ENCODE measurements around the gene TSC22D2. TPM values are rescaled to one million over a fixed set of nuclear protein-coding genes. Genes with fewer than 3 reads are reported as not detected.
"Not testable (repeated sequence)": the region's sequence is repeated elsewhere in the genome, so short reads cannot be mapped to it uniquely, and the experiment has no call there.

The TSC22D2 gene
- total RNA-seq, 1 donor from 2014 or later: 28.4 TPM

DNA sequence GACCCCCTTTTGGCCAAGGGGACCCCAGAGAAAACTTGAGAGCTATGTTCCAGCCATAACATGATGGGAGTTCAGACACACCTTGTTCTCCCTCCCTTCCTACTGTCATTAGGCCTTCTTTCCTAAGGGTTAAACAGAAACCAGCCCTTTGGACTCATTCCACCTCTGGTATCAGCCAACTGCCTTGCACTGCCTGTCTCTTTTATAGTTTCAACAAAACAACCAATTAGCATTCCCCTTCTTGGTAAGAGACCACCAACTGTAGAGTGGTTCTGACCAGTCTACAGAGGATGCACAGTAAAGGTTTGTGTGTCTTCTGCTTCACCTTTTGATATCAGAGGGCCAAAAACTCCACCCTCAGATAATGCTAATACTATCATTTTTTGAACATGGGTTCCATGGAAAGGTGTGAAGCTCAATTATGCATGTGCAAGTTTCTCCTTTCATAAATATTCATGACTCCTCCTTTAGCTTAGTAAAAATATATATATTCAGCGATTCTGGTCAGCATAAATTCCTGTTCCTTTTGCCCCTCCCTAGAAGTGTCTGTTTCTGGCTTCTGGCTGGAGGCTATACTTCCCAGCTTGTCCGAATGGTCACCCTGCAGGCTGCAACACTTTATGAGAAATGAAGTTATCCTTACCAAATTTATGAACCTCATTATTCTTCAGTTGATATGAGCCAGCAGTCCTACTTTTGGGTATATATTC is 82.3 kb downstream of the TSC22D2 start:
- no peak for DNase-seq (ENCODE audit: low read depth)

DNA sequence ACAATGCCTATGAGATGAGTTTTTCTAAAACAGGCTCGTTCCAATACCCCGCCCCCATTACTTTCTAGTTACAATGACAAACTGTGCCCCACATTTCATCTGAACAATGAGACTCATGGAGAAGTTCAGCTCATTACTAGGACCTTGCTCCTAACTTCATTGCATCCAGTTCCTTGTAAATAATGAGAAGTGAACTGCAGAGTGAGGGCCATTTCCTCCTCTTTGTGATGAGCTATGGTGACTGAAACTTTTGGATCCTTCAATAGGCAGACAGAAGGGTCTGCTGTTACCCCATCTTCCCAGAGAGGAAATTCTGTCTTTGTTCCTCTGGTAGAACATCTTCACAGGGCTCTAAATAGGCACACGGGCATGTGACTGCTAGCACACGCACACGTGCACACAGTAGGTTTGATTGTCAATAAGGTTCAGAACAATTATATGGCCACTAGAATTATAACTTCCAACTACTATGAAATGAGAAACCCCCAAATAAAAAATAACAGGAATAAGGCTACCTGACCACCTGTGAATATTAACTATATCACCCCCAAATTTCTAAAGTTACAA is 86.4 kb downstream of the TSC22D2 start:
- DNase-seq (ENCODE audit: low read depth): no peak

DNA sequence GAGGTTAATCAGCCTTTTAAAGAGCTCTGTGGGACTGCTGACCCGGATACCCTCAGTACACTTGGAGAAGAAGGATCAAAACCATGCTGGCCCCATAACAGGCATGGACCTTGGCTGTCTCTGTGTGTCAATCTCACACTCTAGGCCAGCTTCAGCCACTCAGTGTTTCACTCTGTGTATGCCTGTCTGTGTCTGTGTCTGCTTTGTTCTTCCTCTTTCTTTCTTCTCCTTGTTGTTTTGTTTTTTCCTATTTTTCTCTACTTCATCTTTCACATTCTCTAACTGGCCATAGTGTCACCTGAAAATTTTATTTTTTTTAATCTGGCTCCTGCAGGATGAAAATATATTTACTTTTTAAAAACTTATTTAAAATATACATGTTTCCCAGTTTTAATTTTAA is 87.1 kb downstream of the TSC22D2 start:
- peak; percentile 4 for DNase-seq (ENCODE audit: low read depth)

DNA sequence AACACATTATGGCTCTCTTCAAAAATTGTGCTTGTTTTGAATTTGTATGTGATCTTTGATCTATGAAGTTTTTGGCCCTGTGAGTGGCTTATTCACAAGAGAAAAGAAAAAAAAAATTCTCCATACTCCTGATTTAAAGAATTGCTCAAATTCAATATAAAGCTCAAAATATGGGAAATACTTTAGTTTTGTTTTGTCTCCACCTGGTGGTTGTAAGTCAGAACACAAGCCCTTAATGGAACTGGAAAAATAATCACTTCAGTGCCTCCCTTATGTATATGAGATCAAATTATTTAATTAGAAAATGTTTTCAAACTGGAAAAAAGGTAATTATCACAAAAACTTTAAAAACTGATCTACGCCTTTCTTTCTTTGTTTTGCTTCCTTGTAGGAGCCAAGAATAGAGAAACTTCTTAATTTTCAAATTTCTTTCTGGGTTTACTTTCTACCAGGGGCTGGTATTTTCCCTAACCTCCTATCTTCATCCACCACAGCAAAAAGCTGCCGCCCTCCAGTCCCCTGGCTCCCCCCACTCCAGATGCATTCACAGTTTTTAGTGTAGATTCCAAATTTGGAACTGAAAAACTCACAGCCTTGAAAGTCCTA is 87.6 kb downstream of the TSC22D2 start:
- peak; percentile 55 for DNase-seq (ENCODE audit: low read depth)

DNA sequence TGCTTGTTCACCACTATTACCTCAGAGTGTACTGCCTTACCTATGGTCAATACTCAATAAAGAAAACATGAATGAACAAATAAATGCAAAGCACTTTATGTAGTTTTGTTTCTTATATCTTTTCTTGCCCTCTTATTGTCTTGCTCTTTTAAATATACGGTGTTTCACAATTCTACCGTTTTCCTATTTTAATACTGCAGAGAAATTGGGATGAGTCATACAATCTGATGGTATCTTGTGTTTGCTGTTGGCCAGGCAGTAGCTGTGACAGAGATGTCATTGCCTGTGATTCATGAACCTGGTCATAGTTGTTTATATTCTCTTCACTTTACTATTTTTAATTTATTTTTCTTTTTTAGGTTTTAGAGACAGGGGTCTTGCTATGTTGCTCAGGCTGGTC is 89.9 kb downstream of the TSC22D2 start:
- peak; percentile 34 for DNase-seq (ENCODE audit: low read depth)

DNA sequence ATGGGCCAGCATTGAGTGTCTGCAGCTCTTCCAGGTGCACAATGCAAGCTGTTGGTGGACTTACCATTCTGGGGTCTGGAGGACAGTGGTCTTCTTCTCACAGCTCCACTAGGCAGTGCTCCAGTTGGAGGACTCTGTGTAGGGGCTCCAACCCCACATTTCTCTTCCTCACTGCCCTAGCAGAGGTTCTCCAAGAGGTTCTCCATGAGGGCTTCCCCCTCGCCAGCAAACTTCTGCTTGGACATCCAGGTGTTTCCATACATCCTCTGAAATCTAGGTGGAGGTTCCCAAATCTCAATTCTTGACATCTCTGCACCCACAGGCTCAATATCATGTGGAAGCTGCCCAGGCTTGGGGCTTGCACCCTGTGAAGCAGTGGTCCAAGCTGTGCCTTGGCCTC is 92.9 kb downstream of the TSC22D2 start:
- not testable (repeated sequence) for DNase-seq (ENCODE audit: low read depth)

DNA sequence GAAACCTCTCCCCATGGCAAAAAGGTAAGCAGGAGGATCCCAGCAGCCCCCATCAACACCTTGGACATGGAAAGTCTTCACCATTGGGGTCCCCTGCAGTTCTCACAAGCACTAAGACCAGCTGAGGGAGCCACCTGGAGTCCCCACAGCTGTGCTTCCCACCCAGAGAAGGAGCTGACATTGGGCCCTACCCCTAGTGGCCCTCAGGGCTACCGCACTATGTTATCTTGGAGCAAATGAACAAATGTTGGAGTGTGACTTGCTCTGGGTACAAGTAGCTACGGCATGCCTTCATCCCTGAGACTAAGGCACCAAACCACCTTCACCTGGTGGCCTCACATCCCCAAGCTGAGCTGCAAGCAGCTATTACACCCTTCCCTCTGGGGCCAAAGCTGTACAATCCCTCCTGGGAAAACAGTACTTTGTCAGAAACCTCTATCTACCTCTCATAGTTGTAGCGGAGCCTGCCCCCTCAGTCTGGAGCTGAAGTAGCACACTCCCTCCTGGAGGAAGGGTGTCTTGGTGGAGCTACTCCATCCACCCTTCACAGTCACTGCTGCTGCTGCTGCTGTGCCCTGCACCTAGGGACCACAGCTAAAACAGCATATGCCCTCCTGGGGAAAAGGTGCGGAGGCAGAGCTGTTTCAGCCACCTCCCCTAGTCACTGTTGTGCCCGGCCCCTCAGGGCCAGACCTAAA is 95.5 kb downstream of the TSC22D2 start:
- DNase-seq (ENCODE audit: low read depth): no peak

DNA sequence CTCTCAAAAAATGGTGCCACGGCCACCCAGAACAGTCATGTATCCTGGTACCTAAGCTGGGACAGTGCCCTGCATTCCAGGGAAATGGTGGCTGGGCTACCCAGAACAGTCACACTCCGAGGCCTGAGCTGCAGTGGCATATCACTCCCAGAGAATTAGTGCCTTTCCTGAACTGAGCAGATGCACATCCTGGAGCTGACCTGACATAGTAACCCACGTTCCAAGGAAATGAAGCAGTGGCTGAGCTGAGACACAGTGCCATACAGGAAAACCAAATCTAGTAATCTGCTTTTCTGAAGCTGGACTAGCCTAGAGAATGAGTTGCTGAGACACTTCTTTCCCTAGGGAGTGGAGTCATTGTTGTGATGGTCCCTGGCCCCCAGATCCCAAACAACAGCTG is 96.4 kb downstream of the TSC22D2 start:
- no peak for DNase-seq (ENCODE audit: low read depth)

DNA sequence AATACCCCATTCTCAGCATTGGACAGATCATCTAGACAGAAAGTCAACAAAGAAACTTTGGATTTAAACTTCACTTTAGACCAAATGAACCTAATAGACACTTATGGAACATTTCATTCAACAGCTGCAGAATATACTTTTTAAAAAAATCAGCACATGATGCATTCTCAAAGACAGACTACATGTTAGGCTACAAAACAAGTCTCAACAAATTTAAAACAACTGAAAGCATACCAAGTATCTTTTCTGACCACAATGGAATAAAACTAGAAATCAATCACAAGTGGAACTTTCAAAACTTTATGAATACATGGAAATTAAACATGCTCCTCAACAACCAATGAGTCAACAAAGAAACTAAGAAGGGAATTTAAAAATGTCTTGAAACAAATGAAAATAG is 100.3 kb downstream of the TSC22D2 start:
- no peak for DNase-seq (ENCODE audit: low read depth)

DNA sequence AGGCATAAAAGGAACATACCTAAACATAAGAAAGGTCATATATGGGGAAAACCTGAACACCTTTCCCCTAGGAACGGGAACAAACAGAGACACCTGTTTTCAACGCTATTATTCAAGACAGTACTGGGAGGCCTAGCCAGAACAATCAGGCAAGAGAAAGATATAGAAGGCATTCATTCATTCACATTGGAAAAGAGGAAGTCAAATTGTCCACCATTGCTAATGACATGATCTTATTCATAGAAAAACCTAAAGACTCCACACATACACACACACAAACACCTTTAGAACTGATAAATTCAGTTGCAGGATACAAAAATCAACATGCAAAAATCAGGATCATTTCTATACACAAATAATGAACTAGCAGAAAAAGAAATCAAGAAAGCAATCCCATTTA is 101.7 kb downstream of the TSC22D2 start:
- DNase-seq (ENCODE audit: low read depth): no peak

DNA sequence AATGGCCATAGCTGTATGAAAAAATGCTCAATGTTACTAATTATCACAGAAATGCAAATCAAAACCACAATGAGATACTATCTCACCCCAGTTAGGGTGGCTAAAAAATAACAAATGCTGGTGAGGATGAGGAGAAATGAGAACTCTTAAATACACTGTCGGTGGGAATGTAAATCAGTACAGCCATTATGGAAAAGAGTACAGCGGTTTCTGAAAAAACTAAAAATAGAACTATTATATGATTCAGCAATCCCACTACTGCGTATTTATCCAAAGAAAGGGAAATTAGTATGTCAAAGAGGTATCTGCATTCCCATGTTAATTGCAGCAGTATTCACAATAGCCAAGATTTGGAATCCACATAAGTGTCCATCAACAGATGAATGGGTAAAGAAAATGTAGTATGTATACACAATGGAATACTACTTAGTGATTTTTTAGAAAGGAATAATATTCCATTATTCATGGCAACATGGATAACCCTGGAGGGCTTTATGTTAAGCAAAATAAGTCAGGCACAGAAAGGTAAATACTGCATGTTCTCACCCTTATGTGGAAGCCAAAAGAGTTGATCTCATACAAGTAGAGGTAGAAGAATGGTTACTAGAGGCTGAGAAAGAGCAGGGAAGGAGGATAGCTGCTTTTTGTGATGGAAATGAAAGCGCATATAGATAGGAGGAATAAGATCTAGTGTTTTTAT is 103.2 kb downstream of the TSC22D2 start:
- no peak for DNase-seq (ENCODE audit: low read depth)

DNA sequence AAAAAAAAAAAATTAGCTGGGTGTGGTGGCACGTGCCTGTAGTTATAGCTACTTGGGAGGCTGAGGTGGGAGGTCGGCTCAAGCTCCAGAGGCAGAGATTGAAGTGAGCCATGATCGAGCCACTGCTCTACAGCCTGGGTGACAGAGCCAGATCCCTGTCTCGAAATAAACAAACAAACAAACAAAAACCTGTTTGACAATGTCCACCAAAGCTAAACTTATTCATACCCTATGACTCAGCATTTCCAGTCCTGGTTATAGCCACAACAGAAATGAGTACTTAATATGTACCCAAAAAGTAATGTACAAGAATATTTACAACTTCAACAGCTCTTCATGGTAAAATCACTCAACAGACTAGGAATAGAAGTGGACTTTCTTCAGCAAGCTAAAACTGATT is 107.1 kb downstream of the TSC22D2 start:
- DNase-seq (ENCODE audit: low read depth): peak; percentile 19

Other genes with a start within 250 kb of the TSC22D2 start
- 144 and 170 TPM in 2 replicates for gene SERP1, start 138.2 kb downstream of the TSC22D2 start, total RNA-seq
- gene EIF2A, start 138.5 kb downstream of the TSC22D2 start, total RNA-seq: 148 and 187 TPM in 2 replicates
- 220 and 334 TPM in 2 replicates for gene SELENOT, start 195.0 kb downstream of the TSC22D2 start, total RNA-seq

Data from renal cortical epithelial cell (primary cell).